HG02884 (cell line): ENCODE results near the gene LY6G6C.

ENCODE experiments used
- ATAC-seq: cut with Tn5 transposase; IDR thresholded peaks from one replicate; pipeline ENCODE4 v1.9.1; 2021; ENCODE audit warnings: mild to moderate bottlenecking, moderate library complexity; ENCODE audit not compliant: unreplicated experiment

LY6G6C gene

GRCh38 chr6:31742894-31743293 is 21.3 kb upstream of the LY6G6C start:
- no peak for ATAC-seq

- no peak for ATAC-seq
Measured at GRCh38 chr6:31741815-31742214, 20.3 kb upstream of the LY6G6C start.

GRCh38 chr6:31740397-31741223 is 19.1 kb upstream of the LY6G6C start:
- ATAC-seq, result peak; percentile 4

- ATAC-seq, result peak; percentile 63
Measured at GRCh38 chr6:31739639-31740396, 18.3 kb upstream of the LY6G6C start, which contains the start of gene MSH5. MSH5 (plus strand) TSS chr6:31740005; CDS start chr6:31740467, 462 bp downstream.

GRCh38 chr6:31737991-31738979 is 16.7 kb upstream of the LY6G6C start:
- no peak for ATAC-seq

- no peak for ATAC-seq
Measured at GRCh38 chr6:31737315-31737990, 15.9 kb upstream of the LY6G6C start.

- ATAC-seq, result no peak
Measured at GRCh38 chr6:31736768-31737314, 15.3 kb upstream of the LY6G6C start.

GRCh38 chr6:31736021-31736767 is 14.6 kb upstream of the LY6G6C start, which contains the start of gene CLIC1:
CLIC1 (minus strand) TSS chr6:31736530; CDS start chr6:31736300, 230 bp downstream.
- ATAC-seq, result no peak

GRCh38 chr6:31734821-31735406 is 13.4 kb upstream of the LY6G6C start:
- ATAC-seq, result no peak

- ATAC-seq, result no peak
Measured at GRCh38 chr6:31734247-31734820, 12.8 kb upstream of the LY6G6C start.

GRCh38 chr6:31733734-31734133 is 12.2 kb upstream of the LY6G6C start:
- no peak for ATAC-seq

GRCh38 chr6:31732029-31732428 is 10.5 kb upstream of the LY6G6C start:
- no peak for ATAC-seq

GRCh38 chr6:31730631-31731086 is 9.1 kb upstream of the LY6G6C start:
- no peak for ATAC-seq

GRCh38 chr6:31729979-31730630 is 8.6 kb upstream of the LY6G6C start:
- ATAC-seq, result no peak

- no peak for ATAC-seq
Measured at GRCh38 chr6:31729515-31729978, 8.0 kb upstream of the LY6G6C start.

- ATAC-seq, result no peak
Measured at GRCh38 chr6:31728767-31729514, 7.4 kb upstream of the LY6G6C start, which contains the start of gene DDAH2. DDAH2 (minus strand) TSS chr6:31729299; CDS start chr6:31729161, 138 bp downstream.
